NK-92 (cell line): ENCODE results near the gene UGT1A7.

Experiments used
- DNase-seq: peaks from one replicate; lab custom pipeline; 2025; ENCODE audit not compliant: unreplicated experiment; lab: John Stamatoyannopoulos, UW

The UGT1A7 gene

GRCh38 chr2:233798335-233799086 is 116.8 kb downstream of the UGT1A7 start:
- no peak for DNase-seq

DNA sequence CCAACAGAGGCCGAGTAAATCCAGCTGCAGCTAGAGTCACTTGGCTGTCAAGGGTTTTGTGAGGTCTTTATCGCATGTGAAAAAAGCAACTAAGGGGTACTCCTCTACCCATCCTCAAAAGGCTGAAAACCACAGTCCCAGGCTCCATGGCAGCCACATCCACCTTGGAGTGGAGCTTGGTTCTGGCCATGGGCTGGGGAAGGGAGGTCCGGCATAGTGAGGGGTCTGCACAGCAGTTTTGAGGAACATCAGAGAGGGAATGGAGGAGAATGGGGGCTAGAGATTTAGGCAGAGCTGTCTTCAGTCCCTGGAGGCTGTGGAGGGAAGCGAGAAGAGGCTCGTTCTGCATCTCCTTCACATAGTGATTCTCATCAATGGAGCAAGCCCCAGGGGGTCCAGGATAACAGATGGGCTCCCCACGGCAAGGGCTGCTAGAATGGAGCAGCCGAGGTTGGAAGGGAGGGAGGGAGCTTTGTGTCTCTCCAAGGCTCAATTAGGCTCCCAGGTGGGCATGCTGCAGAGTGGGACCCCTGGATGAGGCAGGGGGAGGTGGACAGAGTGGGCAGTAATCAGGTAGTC is 117.5 kb downstream of the UGT1A7 start:
- no peak for DNase-seq

GRCh38 chr2:233799716-233800115 is 118.0 kb downstream of the UGT1A7 start:
- DNase-seq, result no peak

DNA sequence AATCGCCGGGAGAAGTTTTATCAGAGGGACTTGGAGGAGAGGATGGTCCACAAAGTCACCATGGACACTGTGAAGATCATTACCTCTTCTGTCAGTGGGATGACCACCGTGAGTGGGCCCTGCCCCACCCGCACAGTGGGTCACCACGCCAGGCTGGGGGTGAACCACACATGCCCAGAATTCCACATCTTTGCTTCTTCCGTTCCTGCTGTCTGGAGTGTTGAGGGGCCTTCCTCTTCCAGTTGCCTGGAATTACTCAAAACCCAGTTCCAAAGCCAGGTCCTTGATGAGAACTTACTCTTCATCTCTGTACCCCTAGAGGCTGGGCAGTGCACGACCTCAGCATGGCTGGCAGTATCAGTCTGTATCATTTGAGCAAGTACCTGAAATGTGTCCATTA is 118.5 kb downstream of the UGT1A7 start:
- no peak for DNase-seq

DNA sequence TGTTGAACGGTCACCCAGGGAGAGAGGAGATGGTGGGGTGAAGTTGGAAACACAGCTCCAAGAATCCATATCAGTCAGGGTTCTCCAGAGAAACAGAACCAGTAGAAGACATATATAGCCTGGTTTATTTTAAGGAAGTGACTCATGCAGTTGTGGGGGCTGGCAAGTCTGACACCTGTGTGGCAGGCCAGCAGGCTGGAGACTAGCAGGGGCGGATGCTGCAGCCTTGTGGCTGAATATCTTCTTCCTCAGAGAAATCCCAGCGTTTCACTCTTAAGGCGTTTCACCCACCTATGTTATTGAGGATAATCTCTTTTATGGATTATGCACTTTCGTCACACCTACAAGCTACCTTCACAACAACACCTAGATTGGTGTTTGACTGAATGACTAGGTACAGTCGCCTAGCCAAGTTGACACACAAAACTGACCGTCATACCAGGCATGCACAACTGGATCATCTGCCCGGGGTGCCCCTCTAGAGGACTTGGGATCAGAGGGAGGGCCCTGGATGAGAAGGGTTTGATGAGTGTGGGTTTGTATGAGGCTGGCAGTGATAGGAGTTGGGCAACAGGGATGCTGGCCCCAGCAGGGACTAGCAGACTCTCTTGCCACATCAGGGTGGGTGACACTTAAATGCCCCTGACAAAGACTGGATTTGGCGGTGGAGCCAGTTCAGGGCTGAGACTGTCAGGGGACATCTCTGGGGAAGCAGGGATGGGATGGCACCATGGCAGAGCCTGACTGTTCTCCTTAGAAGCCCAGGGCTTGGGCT is 119.8 kb downstream of the UGT1A7 start:
- no peak for DNase-seq

- DNase-seq, result no peak
Observed at GRCh38 chr2:233802132-233802815, 120.6 kb downstream of the UGT1A7 start.

DNA sequence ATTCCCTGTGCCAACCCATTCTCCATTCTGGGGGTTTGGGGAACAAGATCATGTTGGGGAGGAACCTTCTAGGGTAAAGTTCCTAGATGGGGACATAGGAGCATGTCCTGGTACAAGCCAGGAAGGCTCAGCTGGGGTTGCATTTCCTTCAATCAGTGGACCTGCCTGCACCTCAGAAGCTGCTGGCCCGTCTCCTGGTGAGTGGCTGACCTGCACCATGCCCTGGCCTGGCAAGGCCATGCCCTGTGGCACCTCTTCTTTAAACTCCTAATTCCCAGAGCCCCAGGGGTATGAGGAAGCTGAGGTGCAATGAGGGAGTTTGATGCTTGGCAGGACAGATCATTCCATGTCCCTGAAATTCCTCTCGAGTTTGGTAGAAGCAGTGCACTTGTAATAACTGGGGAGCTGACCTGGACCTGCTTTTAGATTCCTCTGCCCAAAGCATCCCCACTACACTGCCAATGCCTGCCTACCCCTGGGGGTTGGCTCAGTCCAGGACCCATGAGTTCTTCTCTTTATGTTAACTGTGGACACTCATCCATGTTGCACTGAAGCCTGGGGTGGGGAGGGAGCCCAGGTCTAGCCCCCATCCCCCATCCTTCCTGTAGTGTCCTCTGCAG is 121.7 kb downstream of the UGT1A7 start:
- DNase-seq, result no peak

GRCh38 chr2:233803994-233804393 is 122.3 kb downstream of the UGT1A7 start:
- DNase-seq, result no peak

DNA sequence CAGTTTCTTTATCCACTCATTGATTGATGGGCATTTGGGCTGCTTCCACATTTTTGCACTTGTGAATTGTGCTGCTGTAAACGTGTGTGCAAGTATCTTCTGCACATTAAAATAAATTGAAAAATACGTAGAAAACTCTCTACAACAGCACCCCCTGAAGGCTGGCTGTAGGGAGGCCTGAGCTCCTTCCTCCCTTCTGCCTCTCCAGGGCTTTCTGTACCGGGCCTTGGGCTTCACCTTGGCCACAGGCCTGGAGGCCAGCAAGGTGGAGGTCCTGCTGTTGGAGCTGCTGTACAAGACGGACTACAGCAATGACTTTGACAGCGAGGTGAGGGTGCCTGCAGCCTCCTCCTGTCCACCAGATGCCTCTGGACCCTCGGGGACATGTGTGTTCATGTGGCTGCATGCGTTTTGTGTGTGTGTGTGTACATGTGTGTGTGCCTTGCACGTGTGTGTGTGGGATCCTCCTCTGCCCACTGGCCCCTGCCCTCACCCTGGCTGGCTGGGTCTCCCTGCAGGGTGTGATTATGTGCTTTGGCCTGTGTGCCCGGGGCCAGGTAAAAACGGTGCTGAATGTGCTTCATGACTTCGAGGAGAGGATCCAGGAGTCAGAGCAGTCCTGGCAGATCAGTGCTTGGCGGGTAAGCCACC is 125.6 kb downstream of the UGT1A7 start:
- no peak for DNase-seq

DNA sequence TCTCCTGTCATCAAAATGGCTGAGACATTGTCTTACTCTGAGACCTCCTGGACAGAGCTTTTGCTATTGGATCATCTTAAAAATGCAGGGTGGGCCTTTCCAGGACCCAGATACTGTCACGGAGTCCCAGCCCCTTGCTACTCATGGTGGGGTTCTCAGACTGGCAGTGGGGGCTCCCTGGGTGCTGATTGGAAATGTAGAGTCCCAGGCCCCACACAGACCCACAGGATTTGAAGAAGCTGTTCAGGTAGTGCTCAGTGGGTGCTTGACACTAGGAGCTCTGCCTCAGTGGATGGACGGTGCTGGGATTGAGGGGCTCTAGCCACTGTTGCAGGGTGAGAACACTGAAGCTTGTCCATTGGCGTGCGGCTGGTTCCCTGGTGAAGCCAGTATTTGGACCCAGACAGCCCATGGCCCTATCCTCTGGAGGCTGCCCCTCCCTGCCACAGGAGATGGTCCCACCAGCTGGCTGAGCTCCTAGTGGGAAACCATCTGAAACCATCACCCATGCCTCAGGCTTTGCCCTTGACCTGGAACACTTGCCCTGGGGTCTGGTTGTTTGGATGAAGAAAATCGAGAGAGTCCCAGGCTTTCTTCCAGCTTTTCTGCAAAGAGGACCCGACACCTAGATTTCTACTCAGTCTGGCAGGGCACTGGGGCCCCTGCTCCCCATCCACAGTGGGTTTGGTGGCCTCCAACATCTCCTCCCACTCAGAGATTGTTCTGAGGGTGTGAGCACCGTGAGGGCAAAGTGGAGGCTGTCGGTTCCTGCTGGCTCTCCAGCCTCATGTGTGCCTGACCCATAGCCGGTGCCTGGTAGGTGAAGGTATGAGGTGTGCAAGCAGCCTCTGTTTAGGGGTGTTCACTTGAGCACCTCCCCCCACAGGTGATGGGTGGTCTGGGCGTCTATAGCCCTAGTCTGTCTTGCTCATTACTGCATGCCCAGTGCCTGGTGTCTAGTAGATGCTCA is 126.5 kb downstream of the UGT1A7 start:
- no peak for DNase-seq

DNA sequence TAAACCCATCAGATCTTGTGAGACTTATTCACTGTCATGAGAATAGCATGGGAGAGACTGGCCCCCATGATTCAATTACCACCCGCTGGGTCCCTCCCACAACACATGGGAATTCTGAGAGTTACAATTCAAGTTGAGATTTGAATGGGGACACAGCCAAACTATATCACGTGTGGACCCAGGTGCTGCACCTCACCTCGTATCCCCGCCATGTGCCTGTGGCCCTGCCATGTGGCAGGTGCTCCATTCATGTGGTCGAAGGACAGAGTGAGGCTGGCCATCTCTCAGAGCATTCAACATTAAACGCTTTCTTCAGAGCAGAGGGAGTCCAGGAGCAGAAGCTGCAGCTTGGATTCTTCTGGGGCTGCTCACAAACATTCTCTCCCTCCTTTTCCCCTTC is 128.7 kb downstream of the UGT1A7 start:
- DNase-seq, result no peak

GRCh38 chr2:233811087-233811486 is 129.4 kb downstream of the UGT1A7 start:
- DNase-seq, result no peak

DNA sequence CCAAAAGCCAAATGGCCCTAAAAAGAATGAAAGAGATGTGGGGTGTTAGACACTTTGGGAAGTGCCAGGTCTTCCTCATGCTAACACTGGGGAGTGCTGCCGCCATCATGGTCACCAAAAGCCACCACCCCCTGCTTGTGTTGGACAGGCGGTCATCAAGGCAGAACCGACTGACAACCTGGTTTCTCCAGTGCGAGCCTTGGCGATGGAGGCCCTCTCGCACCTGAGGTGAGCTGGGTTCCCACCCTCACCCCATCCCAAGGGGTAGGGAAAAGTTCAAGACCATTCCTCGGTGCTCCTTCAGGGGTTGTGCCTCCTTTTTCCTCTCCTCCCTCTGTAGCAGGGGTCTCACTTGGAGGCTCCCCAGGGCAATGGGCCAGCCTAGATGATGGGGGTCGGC is 130.0 kb downstream of the UGT1A7 start:
- no peak for DNase-seq

DNA sequence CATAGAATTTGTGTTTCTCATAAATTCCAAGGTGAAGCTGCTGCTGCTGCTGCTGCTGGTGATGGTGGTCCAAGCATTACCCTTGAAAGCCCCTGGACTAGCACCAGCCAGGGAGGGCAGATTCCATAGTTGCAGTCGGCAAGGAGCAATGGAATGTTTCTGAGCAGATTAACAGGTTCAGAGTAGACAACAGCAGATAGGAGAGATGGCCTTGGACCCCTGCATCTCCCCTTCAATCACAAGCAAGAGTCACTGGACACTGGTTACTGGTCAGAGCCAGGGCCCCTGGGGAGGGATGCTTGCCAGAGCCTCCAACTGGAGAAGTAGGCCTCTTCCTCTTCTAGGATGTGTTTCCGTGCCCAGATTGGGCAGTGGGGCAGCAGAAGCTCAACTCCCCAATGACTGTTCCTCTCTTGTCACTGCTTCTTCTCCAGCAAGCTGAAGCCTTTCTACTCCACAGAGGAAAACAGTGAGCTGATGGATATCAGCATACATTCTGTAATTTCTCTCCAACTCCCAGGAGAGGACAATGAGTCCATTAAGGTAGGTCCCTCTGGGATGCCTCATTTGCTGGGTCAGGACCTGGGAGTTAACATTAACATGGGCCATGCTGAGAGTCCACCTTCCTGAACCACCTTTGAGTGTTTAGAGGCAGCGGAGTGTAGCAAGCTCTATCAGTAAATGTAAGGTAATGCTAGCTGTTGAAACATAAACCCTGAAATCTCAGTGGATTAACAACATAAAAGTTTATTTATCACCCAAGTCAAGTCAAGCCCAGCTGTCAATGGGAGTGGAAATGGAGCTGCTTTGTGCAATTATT is 131.7 kb downstream of the UGT1A7 start:
- DNase-seq, result no peak

DNA sequence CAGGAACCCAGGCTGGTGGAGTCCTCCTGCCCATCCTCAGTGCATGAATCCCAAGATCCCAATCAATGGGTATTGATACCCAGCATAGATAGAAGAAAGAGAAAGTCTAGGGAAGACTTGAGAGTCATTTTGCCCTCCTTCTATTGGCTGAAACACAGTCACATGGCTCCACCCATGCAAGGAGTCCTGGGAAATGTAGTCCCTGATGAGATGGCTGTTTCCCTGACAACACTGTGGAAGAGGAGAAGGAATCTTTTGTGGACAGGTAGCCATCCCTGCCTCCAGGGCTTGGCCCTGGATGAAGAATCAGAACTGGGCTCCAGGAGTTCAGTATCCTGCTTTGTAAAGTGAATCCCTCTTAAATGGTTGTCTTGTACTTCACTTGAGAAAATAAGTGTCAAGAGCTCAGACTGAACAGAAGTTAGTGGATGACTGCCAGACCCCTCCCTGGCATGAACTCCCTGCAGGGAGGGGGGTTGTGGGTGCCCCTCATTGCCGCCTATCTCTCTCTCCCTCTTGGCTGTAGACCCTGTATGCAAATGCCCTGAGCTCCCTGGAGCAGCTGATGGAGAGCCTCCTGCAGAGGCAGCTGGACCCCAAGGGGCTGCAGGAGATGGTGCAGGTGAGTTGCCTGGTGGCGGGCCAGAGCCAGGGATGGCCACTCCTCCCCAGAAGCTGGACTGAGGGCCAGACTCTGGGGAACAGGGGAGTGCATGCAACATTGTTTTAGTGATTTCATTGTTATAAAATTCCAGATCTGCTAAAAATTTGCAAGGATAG is 132.5 kb downstream of the UGT1A7 start:
- no peak for DNase-seq

- no peak for DNase-seq
Observed at GRCh38 chr2:233815861-233816260, 134.2 kb downstream of the UGT1A7 start.

DNA sequence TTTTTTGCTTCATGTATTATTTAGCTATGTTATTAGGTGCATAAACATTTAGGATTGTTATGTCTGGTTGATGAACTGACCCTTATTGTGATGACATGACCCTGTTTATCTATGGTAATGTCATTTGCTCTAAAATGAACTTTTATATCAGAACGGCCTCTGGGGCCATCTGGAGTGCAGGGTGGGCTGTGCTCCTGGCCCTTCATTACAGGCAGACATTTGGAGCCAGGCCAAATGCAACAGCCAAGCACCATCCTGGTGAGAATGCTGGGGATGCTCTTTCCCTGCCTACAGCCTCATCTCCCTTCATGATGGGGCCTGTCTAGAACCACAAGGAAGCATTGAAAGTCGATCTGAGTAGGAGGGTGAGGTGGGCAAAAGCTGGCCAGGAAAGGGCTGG is 134.6 kb downstream of the UGT1A7 start:
- DNase-seq, result no peak

GRCh38 chr2:233816771-233817170 is 135.1 kb downstream of the UGT1A7 start:
- DNase-seq, result no peak
